BJ (cell line): ENCODE data around the gene LTF. TPM values are rescaled to one million over a fixed set of nuclear protein-coding genes. Genes with fewer than 3 reads are reported as not detected.

ENCODE experiments used
- CTCF ChIA-PET: fragments of 350-600 bp; formaldehyde crosslinking; extraction: SDS; loops from one replicate; lab custom pipeline; 2021; ENCODE audit warnings: antibody characterized with exemption, inconsistent platforms; lab: Yijun Ruan, JAX
- POLR2A ChIA-PET: fragments of 300-600 bp; sonication (Branson Sonifier 250); formaldehyde crosslinking; extraction: SDS; loops from one replicate; lab custom pipeline; 2021; ENCODE audit warnings: antibody characterized with exemption; lab: Charles Lee
- DNase-seq: peaks from one replicate; pipeline ENCODE4 v3.0.0-alpha.2; 2011; ENCODE audit warnings: low read depth
- H3K27me3 ChIP-seq: 2 replicates; pipeline ENCODE4 v1.6.0; 2011; ENCODE audit warnings: low read length; ENCODE audit not compliant: control insufficient read depth, insufficient read depth
- H3K36me3 ChIP-seq: 2 replicates; pipeline ENCODE4 v1.5.1; 2011; ENCODE audit warnings: low read length; ENCODE audit not compliant: control insufficient read depth, insufficient read depth
- H3K4me3 ChIP-seq: 2 replicates; pipeline ENCODE4 v1.5.1; 2011; ENCODE audit warnings: low read depth, mild to moderate bottlenecking, control low read depth, low read length
- CTCF ChIP-seq: IDR thresholded peaks from 2 replicates; pipeline ENCODE4 v1.5.1; 2011; ENCODE audit warnings: low read depth, mild to moderate bottlenecking, control low read depth, inconsistent platforms, low read length, moderate library complexity; ENCODE audit not compliant: insufficient read depth
- polyA plus RNA-seq: library from polyadenylated mRNA; depleted of rRNA; stranded (reverse); fragments of >200 nt; gene quantifications from 2 replicates; pipeline ENCODE4 v1.2.3, GENCODE V29; 2011

Gene LTF
- polyA plus RNA-seq, 1 experiment, result not detected

GRCh38 chr3:46485779-46486175 is 21.1 kb upstream of the LTF start:
- H3K36me3 ChIP-seq, result no peaks in the 10 kb centered on the region
- H3K27me3 ChIP-seq, result no peaks in the 10 kb centered on the region; the same call in 1 of the 2 replicates
- ChIA-PET POLR2A (no interaction called here), CTCF (interaction anchor here (2.7 to 5.7 kb wide), 3 partner anchors 9 to 145 kb away, joined by 14 to 146 read pairs (median 36); no protein-coding TSS in a partner anchor)
- TF ChIP-seq CTCF, result no peak
- no peak overlapping the region for H3K4me3 ChIP-seq
- no peak for DNase-seq

- ChIA-PET POLR2A (no interaction called here), CTCF (interaction anchor here (2.7 to 5.7 kb wide), 4 partner anchors 8 to 146 kb away, joined by 13 to 146 read pairs (median 25); no protein-coding TSS in a partner anchor)
- H3K36me3 ChIP-seq, result no peaks in the 10 kb centered on the region
- TF ChIP-seq CTCF, result no peak
- no peak for DNase-seq
- H3K4me3 ChIP-seq, result no peak overlapping the region
- no peaks in the 10 kb centered on the region; the same call in 1 of the 2 replicates for H3K27me3 ChIP-seq
Measured at GRCh38 chr3:46484911-46485778, 20.4 kb upstream of the LTF start.

- CTCF ChIA-PET, result interaction anchor here (0.6 to 3.1 kb wide), 3 partner anchors 74 to 199 kb away, joined by 3 to 14 read pairs (median 13); no protein-coding TSS in a partner anchor
- TF ChIP-seq CTCF, result no peak
- Histone ChIP-seq H3K27me3 (no peaks in the 10 kb centered on the region; the same call in 1 of the 2 replicates), H3K36me3 (no peaks in the 10 kb centered on the region), H3K4me3 (no peak overlapping the region)
- DNase-seq, result no peak
- POLR2A ChIA-PET, result no interaction called here
Measured at GRCh38 chr3:46484388-46484787, 19.7 kb upstream of the LTF start.

- no peak for TF ChIP-seq CTCF
- H3K36me3 ChIP-seq, result no peaks in the 10 kb centered on the region
- H3K27me3 ChIP-seq, result no peaks in the 10 kb centered on the region; the same call in 1 of the 2 replicates
- ChIA-PET POLR2A (no interaction called here), CTCF (interaction anchor here (0.6 to 3.1 kb wide), 3 partner anchors 74 to 200 kb away, joined by 3 to 15 read pairs (median 13); no protein-coding TSS in a partner anchor)
- no peak overlapping the region for H3K4me3 ChIP-seq
- no peak for DNase-seq
Measured at GRCh38 chr3:46483825-46484224, 19.1 kb upstream of the LTF start.
